ENCODE results near the gene IFRD2. TPM values are rescaled to one million over a fixed set of nuclear protein-coding genes. Genes with fewer than 3 reads are reported as not detected.

IFRD2 gene
- total and polyA plus RNA-seq, 3 experiments from 2014 or later, result 66.8 to 192 (median 191) TPM

GRCh38 chr3:50319894-50320625 is 27.8 kb upstream of the IFRD2 start:
- peaks cover 35% of the 10 kb centered on the region for H3K4me1 ChIP-seq (ENCODE audit: insufficient read depth, low read length)
- no peaks in the 10 kb centered on the region for H3K27me3 ChIP-seq (ENCODE audit: insufficient read depth, low read length, poor library complexity, severe bottlenecking)
- Mint-ChIP-seq H3K9me3 (no peaks in the 10 kb centered on the region), H3K27ac (peak overlapping the region in 5 of 8 donors; percentile 47 to 93 (median 79)), H3K4me1 (peaks cover 41 to 68% (median 53%) of the 10 kb centered on the region in 3 donors), H3K4me3 (peak overlapping the region; percentile 85 to 94 (median 92)), H3K27me3 (peaks cover 0 to 3% of the 10 kb centered on the region in 2 donors), H3K36me3 (peaks cover 0 to 8% (median 2%) of the 10 kb centered on the region in 3 donors)
- peak overlapping the region; percentile 91 for H3K4me3 ChIP-seq (ENCODE audit: low read length)
- POLR2A ChIA-PET, result interaction anchor here (0.5 to 5.2 kb wide), 4 partner anchors 14 to 34 kb away, joined by 3 to 31 read pairs (median 10); partner anchors contain the start of genes HYAL3 and NAA80
- H3K27ac ChIP-seq (ENCODE audit: low read depth, low read length), result peak overlapping the region; percentile 88
- H3K36me3 ChIP-seq (ENCODE audit: insufficient read depth, low read length), result no peaks in the 10 kb centered on the region
- CTCF ChIA-PET, result interaction anchor here (1.0 to 2.0 kb wide), 4 partner anchors 9 to 73 kb away, joined by 3 to 8 read pairs (median 4); partner anchors contain the start of genes CYB561D2, NPRL2, RASSF1 and TUSC2
- no peak for DNase-seq
- no peaks in the 10 kb centered on the region for H3K9me3 ChIP-seq (ENCODE audit: low read length)

- ChIA-PET CTCF (interaction anchor here (1.1 to 3.1 kb wide), 3 partner anchors 9 to 21 kb away, joined by 3 to 16 read pairs (median 8); partner anchors contain the start of genes HYAL3, NAA80, RASSF1 and TUSC2), POLR2A (interaction anchor here (1.3 to 5.2 kb wide), 2 partner anchors 20 to 27 kb away, joined by 4 to 31 read pairs; partner anchors contain the start of genes HYAL3, IFRD2 and NAA80)
- DNase-seq, result no peak
- Histone ChIP-seq H3K36me3 (ENCODE audit: insufficient read depth, low read length) (no peaks in the 10 kb centered on the region), H3K27me3 (ENCODE audit: insufficient read depth, low read length, poor library complexity, severe bottlenecking) (no peaks in the 10 kb centered on the region), H3K27ac (ENCODE audit: low read depth, low read length) (no peak overlapping the region), H3K4me1 (ENCODE audit: insufficient read depth, low read length) (peaks cover 35% of the 10 kb centered on the region), H3K9me3 (ENCODE audit: low read length) (no peaks in the 10 kb centered on the region), H3K4me3 (ENCODE audit: low read length) (no peak overlapping the region)
- Mint-ChIP-seq H3K36me3 (peaks cover 0 to 3% (median 2%) of the 10 kb centered on the region in 3 donors), H3K9me3 (no peaks in the 10 kb centered on the region), H3K27ac (peak overlapping the region in 5 of 8 donors; percentile 29 to 75 (median 56)), H3K4me1 (peaks cover 38 to 64% (median 50%) of the 10 kb centered on the region in 3 donors), H3K27me3 (peaks cover 0 to 3% of the 10 kb centered on the region in 2 donors), H3K4me3 (peak overlapping the region; percentile 54 to 94 (median 92))
Measured at GRCh38 chr3:50319181-50319893, 27.1 kb upstream of the IFRD2 start.

- Mint-ChIP-seq H3K4me3 (peak overlapping the region in 6 of 7 donors; percentile 14 to 38 (median 31)), H3K36me3 (peaks cover 0 to 3% (median 2%) of the 10 kb centered on the region in 3 donors), H3K9me3 (no peaks in the 10 kb centered on the region), H3K4me1 (peaks cover 41 to 67% (median 57%) of the 10 kb centered on the region in 3 donors), H3K27ac (peak overlapping the region in 3 of 8 donors; percentile 43 to 75 (median 57)), H3K27me3 (peaks cover 0 to 2% of the 10 kb centered on the region in 2 donors)
- Histone ChIP-seq H3K4me3 (ENCODE audit: low read length) (no peak overlapping the region), H3K27me3 (ENCODE audit: insufficient read depth, low read length, poor library complexity, severe bottlenecking) (no peaks in the 10 kb centered on the region), H3K4me1 (ENCODE audit: insufficient read depth, low read length) (peaks cover 35% of the 10 kb centered on the region), H3K9me3 (ENCODE audit: low read length) (no peaks in the 10 kb centered on the region), H3K36me3 (ENCODE audit: insufficient read depth, low read length) (no peaks in the 10 kb centered on the region), H3K27ac (ENCODE audit: low read depth, low read length) (no peak overlapping the region)
- ChIA-PET CTCF (interaction anchor here (2.0 to 3.1 kb wide), 4 partner anchors 10 to 20 kb away, joined by 4 to 16 read pairs (median 8); partner anchors contain the start of genes HYAL3, NAA80 and TUSC2), POLR2A (interaction anchor here (1.3 to 5.2 kb wide), 2 partner anchors 20 to 26 kb away, joined by 4 to 31 read pairs; partner anchors contain the start of genes HYAL3, IFRD2 and NAA80)
- no peak for DNase-seq
Measured at GRCh38 chr3:50318615-50319014, 26.4 kb upstream of the IFRD2 start.

- Mint-ChIP-seq H3K4me3 (peak overlapping the region in 2 of 7 donors; percentile 25 to 37), H3K4me1 (peaks cover 41 to 66% (median 58%) of the 10 kb centered on the region in 3 donors), H3K27me3 (peaks cover 0 to 2% of the 10 kb centered on the region in 2 donors), H3K9me3 (no peaks in the 10 kb centered on the region), H3K36me3 (peaks cover 0 to 3% (median 2%) of the 10 kb centered on the region in 3 donors), H3K27ac (peak overlapping the region in 2 of 8 donors; percentile 24 to 43)
- Histone ChIP-seq H3K9me3 (ENCODE audit: low read length) (no peaks in the 10 kb centered on the region), H3K36me3 (ENCODE audit: insufficient read depth, low read length) (no peaks in the 10 kb centered on the region), H3K4me3 (ENCODE audit: low read length) (no peak overlapping the region), H3K27ac (ENCODE audit: low read depth, low read length) (no peak overlapping the region), H3K27me3 (ENCODE audit: insufficient read depth, low read length, poor library complexity, severe bottlenecking) (no peaks in the 10 kb centered on the region), H3K4me1 (ENCODE audit: insufficient read depth, low read length) (peaks cover 35% of the 10 kb centered on the region)
- CTCF ChIA-PET, result interaction anchor here (1.0 to 3.1 kb wide), 6 partner anchors 12 to 72 kb away, joined by 3 to 16 read pairs (median 5); partner anchors contain the start of genes HYAL3 and NAA80
- POLR2A ChIA-PET, result interaction anchor here (0.6 to 5.2 kb wide), 3 partner anchors 9 to 26 kb away, joined by 4 to 31 read pairs (median 4); partner anchors contain the start of genes HYAL3, IFRD2 and NAA80
- DNase-seq, result no peak
Measured at GRCh38 chr3:50318163-50318562, 25.9 kb upstream of the IFRD2 start.

GRCh38 chr3:50317300-50317699 is 25.1 kb upstream of the IFRD2 start:
- Histone ChIP-seq H3K27me3 (ENCODE audit: insufficient read depth, low read length, poor library complexity, severe bottlenecking) (no peaks in the 10 kb centered on the region), H3K4me3 (ENCODE audit: low read length) (no peak overlapping the region), H3K36me3 (ENCODE audit: insufficient read depth, low read length) (no peaks in the 10 kb centered on the region), H3K9me3 (ENCODE audit: low read length) (no peaks in the 10 kb centered on the region), H3K27ac (ENCODE audit: low read depth, low read length) (peak overlapping the region; percentile 43), H3K4me1 (ENCODE audit: insufficient read depth, low read length) (peaks cover 35% of the 10 kb centered on the region)
- peaks cover 0 to 2% of the 10 kb centered on the region in 2 donors for H3K27me3 Mint-ChIP-seq
- ChIA-PET CTCF (interaction anchor here (1.0 to 3.1 kb wide), 7 partner anchors 13 to 71 kb away, joined by 3 to 16 read pairs (median 4); partner anchors contain the start of genes HYAL3 and NAA80), POLR2A (interaction anchor here (0.6 to 5.2 kb wide), 6 partner anchors 11 to 25 kb away, joined by 3 to 31 read pairs (median 10); partner anchors contain the start of genes HYAL3, IFRD2 and NAA80)
- no peak for DNase-seq
- peaks cover 41 to 64% (median 58%) of the 10 kb centered on the region in 3 donors for H3K4me1 Mint-ChIP-seq
- H3K27ac Mint-ChIP-seq, result peak overlapping the region; percentile 67 to 98 (median 94)
- no peaks in the 10 kb centered on the region for H3K9me3 Mint-ChIP-seq
- peak overlapping the region; percentile 4 to 92 (median 84) for H3K4me3 Mint-ChIP-seq
- H3K36me3 Mint-ChIP-seq, result peaks cover 0 to 3% (median 2%) of the 10 kb centered on the region in 3 donors

- ChIA-PET CTCF (interaction anchor here (0.6 to 3.1 kb wide), 7 partner anchors 11 to 70 kb away, joined by 3 to 16 read pairs (median 4); partner anchors contain the start of genes HYAL3 and NAA80), POLR2A (interaction anchor here (0.6 to 5.2 kb wide), 6 partner anchors 12 to 24 kb away, joined by 3 to 31 read pairs (median 10); partner anchors contain the start of genes HYAL3, IFRD2 and NAA80)
- Mint-ChIP-seq H3K27me3 (peaks cover 0 to 2% of the 10 kb centered on the region in 2 donors), H3K4me1 (peaks cover 41 to 64% (median 58%) of the 10 kb centered on the region in 3 donors), H3K4me3 (peak overlapping the region; percentile 4 to 92 (median 84)), H3K9me3 (no peaks in the 10 kb centered on the region), H3K36me3 (peaks cover 0 to 3% (median 2%) of the 10 kb centered on the region in 3 donors), H3K27ac (peak overlapping the region; percentile 67 to 98 (median 94))
- H3K27ac ChIP-seq (ENCODE audit: low read depth, low read length), result peak overlapping the region; percentile 43
- DNase-seq, result peak in 4 of 5 donors; percentile 64 to 90 (median 74)
- H3K9me3 ChIP-seq (ENCODE audit: low read length), result no peaks in the 10 kb centered on the region
- peaks cover 31% of the 10 kb centered on the region for H3K4me1 ChIP-seq (ENCODE audit: insufficient read depth, low read length)
- H3K4me3 ChIP-seq (ENCODE audit: low read length), result no peak overlapping the region
- no peaks in the 10 kb centered on the region for H3K36me3 ChIP-seq (ENCODE audit: insufficient read depth, low read length)
- H3K27me3 ChIP-seq (ENCODE audit: insufficient read depth, low read length, poor library complexity, severe bottlenecking), result no peaks in the 10 kb centered on the region
Measured at GRCh38 chr3:50316657-50317242, 24.5 kb upstream of the IFRD2 start.

Data from CD8-positive, alpha-beta memory T cell (primary cell).